AG04449 (cell line): ENCODE results near the gene HYDIN.

Experiments used
- CTCF ChIA-PET: fragments of 350-600 bp; formaldehyde crosslinking; extraction: SDS; loops from one replicate; lab custom pipeline; 2021; ENCODE audit warnings: antibody characterized with exemption; lab: Yijun Ruan, JAX
- POLR2A ChIA-PET: fragments of 400-600, 350-600 bp; formaldehyde crosslinking; extraction: SDS; loops from one replicate; lab custom pipeline; 2020; ENCODE audit warnings: antibody characterized with exemption, inconsistent platforms; lab: Yijun Ruan, JAX
- DNase-seq: peaks from one replicate; pipeline ENCODE4 v3.0.0-alpha.2; 2010; ENCODE audit warnings: low read depth, low spot score
- H3K4me3 ChIP-seq: 2 replicates; pipeline ENCODE4 v1.5.1; 2011; ENCODE audit warnings: low read depth, mild to moderate bottlenecking, control low read depth, low read length
- TF ChIP-seq, protein P1 (sequence below): IDR thresholded peaks from one replicate; pipeline ENCODE4 v1.5.1; 2011; ENCODE audit warnings: mild to moderate bottlenecking, moderate library complexity, low read length, control low read depth, inconsistent platforms; ENCODE audit not compliant: insufficient read depth; ENCODE audit errors: missing control alignments

HYDIN gene

DNA sequence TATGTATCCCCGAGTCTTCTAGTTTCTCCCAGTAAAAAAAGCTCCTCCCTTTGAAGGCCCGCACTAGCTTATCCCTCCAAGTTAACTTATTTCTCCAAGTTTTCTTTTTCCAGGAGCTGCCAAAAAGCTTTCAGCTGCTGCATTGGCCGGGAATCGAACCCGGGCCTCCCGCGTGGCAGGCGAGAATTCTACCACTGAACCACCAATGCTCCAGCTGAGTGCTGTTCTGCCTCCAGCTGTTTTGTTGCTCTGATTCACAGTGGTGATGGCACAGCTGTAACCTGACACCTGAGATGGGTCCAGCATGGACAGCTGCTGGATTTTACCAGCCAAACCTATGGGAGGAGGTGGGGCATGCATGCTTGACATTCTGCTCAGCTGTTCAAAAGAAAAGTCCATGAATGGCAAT is 451.6 kb downstream of the HYDIN start:
- TF ChIP-seq, protein P1, sequence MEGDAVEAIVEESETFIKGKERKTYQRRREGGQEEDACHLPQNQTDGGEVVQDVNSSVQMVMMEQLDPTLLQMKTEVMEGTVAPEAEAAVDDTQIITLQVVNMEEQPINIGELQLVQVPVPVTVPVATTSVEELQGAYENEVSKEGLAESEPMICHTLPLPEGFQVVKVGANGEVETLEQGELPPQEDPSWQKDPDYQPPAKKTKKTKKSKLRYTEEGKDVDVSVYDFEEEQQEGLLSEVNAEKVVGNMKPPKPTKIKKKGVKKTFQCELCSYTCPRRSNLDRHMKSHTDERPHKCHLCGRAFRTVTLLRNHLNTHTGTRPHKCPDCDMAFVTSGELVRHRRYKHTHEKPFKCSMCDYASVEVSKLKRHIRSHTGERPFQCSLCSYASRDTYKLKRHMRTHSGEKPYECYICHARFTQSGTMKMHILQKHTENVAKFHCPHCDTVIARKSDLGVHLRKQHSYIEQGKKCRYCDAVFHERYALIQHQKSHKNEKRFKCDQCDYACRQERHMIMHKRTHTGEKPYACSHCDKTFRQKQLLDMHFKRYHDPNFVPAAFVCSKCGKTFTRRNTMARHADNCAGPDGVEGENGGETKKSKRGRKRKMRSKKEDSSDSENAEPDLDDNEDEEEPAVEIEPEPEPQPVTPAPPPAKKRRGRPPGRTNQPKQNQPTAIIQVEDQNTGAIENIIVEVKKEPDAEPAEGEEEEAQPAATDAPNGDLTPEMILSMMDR = no peak
- ChIA-PET CTCF (interaction anchor here (0.7 to 5.5 kb wide), 8 partner anchors 10 to 579 kb away, joined by 3 to 44 read pairs (median 4); partner anchors contain the start of gene CALB2), POLR2A (interaction anchor here (0.6 to 1.6 kb wide), 3 partner anchors 10 to 93 kb away, joined by 3 to 4 read pairs (median 3); partner anchors contain the start of gene MTSS2)
- no peak overlapping the region for H3K4me3 ChIP-seq
- DNase-seq = peak; percentile 66

DNA sequence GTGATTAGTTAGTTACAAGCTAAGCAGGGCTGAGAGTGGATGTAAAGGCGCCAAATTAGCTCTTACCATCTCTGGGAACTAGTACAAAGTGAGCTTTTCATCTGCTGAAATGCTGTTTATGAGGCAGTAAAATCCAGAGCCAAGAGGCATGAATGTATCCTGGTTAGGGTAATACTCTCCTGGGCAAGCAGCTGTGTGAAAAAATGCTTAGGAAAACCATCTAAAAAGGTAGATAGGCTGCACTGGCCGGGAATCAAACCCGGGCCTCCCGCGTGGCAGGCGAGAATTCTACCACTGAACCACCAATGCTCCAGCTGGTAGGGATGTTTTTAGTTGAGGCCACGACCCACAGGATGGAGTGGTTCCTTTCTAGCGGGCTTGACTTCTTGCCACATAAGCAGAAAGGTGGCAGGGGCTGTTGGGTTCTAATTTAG is 452.5 kb downstream of the HYDIN start:
- CTCF ChIA-PET = interaction anchor here (1.5 to 13.3 kb wide), 3 partner anchors 9 to 580 kb away, joined by 6 to 320 read pairs (median 44); partner anchors contain the start of genes CALB2 and MTSS2
- TF ChIP-seq, protein P1 = no peak
- POLR2A ChIA-PET = no interaction called here
- H3K4me3 ChIP-seq = no peak overlapping the region
- no peak for DNase-seq

DNA sequence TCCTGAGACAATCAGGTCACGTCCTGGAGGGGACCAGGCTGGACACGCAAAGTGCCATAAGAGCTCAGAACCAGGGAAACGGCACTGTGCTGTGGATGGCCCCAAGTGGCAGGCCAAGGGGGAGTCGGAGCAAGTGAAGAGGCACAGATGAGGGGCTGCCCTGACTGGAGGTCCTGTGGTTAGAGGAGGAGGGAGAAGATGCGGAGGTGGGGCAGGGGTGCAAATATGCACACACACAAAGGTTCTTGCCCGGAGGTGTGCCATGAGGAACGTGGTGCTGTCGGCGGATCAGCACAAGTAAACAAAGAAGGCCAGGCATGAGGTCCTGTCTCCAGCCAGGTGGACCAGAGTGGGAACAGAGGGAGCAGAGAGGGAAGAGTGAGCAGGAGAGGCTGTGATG is 453.0 kb downstream of the HYDIN start:
- TF ChIP-seq, protein P1 = no peak
- ChIA-PET POLR2A (no interaction called here), CTCF (interaction anchor here (5.5 to 13.3 kb wide), 2 partner anchors 8 to 99 kb away, joined by 44 to 320 read pairs; partner anchors contain the start of gene MTSS2)
- no peak overlapping the region for H3K4me3 ChIP-seq
- no peak for DNase-seq

DNA sequence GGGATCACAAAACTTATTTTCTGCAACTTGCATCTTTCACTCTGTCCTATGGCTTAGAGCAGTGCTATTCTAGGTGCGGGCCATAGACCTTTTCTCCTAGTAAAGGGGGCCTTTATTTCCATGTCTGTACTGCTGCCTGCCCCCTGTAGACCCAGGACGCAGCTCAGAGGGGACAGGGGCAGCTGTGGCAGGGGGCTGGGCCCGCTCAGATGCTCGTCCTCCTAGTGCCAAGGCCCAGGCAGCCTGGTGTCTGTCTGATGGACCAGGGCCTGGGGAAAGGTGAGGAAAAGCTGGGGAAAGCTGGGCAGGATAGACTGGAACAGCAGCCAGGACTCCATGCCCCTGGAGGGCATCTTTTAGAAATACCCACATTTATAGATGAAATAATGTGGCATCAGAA is 455.1 kb downstream of the HYDIN start:
- CTCF ChIA-PET = interaction anchor here (1.5 to 13.3 kb wide), 4 partner anchors 6 to 97 kb away, joined by 3 to 320 read pairs (median 24); partner anchors contain the start of gene MTSS2
- no peak for DNase-seq
- POLR2A ChIA-PET = no interaction called here
- TF ChIP-seq, protein P1 = no peak
- no peak overlapping the region for H3K4me3 ChIP-seq

DNA sequence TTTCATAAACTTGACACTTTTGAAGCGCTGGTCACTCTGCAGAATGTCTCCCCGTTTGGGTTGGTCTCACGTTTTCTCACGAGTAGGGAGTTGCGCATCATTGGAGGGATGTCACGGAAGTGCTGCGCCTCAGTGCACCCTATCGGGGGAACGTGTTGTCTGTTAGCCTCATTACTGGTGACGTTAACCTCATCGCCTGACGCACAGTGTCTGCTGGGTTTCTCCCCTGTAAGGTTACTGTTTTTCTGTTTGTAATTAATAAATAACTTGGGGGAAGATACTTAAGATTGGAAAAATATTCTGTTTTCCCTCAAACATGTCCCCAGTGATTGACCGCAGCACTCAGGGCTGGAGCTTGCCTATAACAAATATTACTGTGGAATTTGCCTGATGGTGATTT is 456.3 kb downstream of the HYDIN start:
- DNase-seq = no peak
- no peak overlapping the region for H3K4me3 ChIP-seq
- POLR2A ChIA-PET = no interaction called here
- CTCF ChIA-PET = interaction anchor here (1.7 to 13.3 kb wide), 3 partner anchors 15 to 96 kb away, joined by 3 to 320 read pairs (median 106); partner anchors contain the start of gene MTSS2
- TF ChIP-seq, protein P1 = no peak

DNA sequence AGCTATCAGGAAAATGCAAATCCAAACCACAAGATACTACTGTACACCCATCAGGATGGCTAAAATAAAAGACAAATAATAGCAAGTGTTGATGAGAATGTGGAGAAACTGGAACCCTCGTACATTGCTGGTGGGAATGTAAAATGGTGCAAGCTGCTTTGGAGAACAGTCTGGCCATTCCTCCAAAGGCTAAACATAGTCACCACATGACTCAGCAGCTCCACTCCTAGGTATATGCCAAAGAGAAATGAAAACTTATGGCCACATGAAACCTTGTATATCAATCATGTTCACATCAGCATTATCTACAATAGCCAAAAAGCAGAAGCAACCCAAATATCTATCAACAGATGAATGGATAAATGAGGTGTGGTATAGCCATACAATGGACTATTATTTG is 458.0 kb downstream of the HYDIN start:
- DNase-seq = no peak
- H3K4me3 ChIP-seq = no peak overlapping the region
- POLR2A ChIA-PET = no interaction called here
- CTCF ChIA-PET = interaction anchor here (1.2 to 13.3 kb wide), 15 partner anchors 12 to 727 kb away, joined by 3 to 320 read pairs (median 25); partner anchors contain the start of gene MTSS2
- TF ChIP-seq, protein P1 = no peak
